HCT116 (cell line): ENCODE data around the gene SEH1L.

Experiments
- ATF3 ChIP-seq: IDR thresholded peaks from 2 replicates; pipeline ENCODE4 v1.6.1; 2012
- CTCF ChIP-seq, 3 experiments: fragments of 200-600 bp in 1 of 3; sonication (generic) in 1 of 3; IDR thresholded peaks in 2 of 3; conservative IDR thresholded peaks in 1 of 3; 2 replicates each; pipeline ENCODE4 v1.5.1; 2012 to 2017; ENCODE audit warnings: low read depth in 2 of 3, low read length in 2 of 3, antibody characterized with exemption in 1 of 3, borderline replicate concordance in 1 of 3, control low read depth in 1 of 3, mild to moderate bottlenecking in 1 of 3, mixed read lengths in 1 of 3, mixed run types in 1 of 3, moderate library complexity in 1 of 3; ENCODE audit not compliant: insufficient read depth in 1 of 3
- ELF1 ChIP-seq: IDR thresholded peaks from 2 replicates; pipeline ENCODE4 v1.6.1; 2012; ENCODE audit warnings: low read depth, borderline replicate concordance
- EZH2 ChIP-seq: fragments of 200-600 bp; sonication (generic); IDR thresholded peaks from 2 replicates; pipeline ENCODE4 v1.6.1; 2017; ENCODE audit warnings: antibody characterized with exemption, mixed run types
- JUND ChIP-seq: IDR thresholded peaks from 2 replicates; pipeline ENCODE4 v1.6.1; 2012
- MAX ChIP-seq: IDR thresholded peaks from 2 replicates; pipeline ENCODE4 v1.6.1; 2012
- POLR2A ChIP-seq: IDR thresholded peaks from 2 replicates; pipeline ENCODE4 v1.7.0; 2011; ENCODE audit warnings: borderline replicate concordance; ENCODE audit not compliant: insufficient read depth, insufficient read length; ENCODE audit errors: extremely low read depth
- POLR2AphosphoS5 ChIP-seq: IDR thresholded peaks from 2 replicates; pipeline ENCODE4 v1.6.1; 2011; ENCODE audit warnings: mild to moderate bottlenecking, low read depth, low read length, moderate library complexity
- RAD21 ChIP-seq: IDR thresholded peaks from 2 replicates; pipeline ENCODE4 v1.6.1; 2012; ENCODE audit warnings: low read depth, mild to moderate bottlenecking
- SP1 ChIP-seq: IDR thresholded peaks from 2 replicates; pipeline ENCODE4 v1.6.1; 2012; ENCODE audit warnings: low read depth
- YY1 ChIP-seq: IDR thresholded peaks from 2 replicates; pipeline ENCODE4 v1.6.1; 2011; ENCODE audit warnings: low read length, low read depth, moderate library complexity, mild to moderate bottlenecking; ENCODE audit not compliant: insufficient replicate concordance; ENCODE audit errors: extremely low read depth
- ZBTB33 ChIP-seq: IDR thresholded peaks from 2 replicates; pipeline ENCODE4 v1.6.1; 2011; ENCODE audit warnings: mild to moderate bottlenecking, low read length, moderate library complexity; ENCODE audit not compliant: insufficient replicate concordance; ENCODE audit errors: extremely low read depth
- ZNF274 ChIP-seq: fragments of 200-500 bp; sonication (Bioruptor generic); IDR thresholded peaks from 2 replicates; pipeline ENCODE4 v1.6.1; 2014; ENCODE audit warnings: mild to moderate bottlenecking, low read depth, low read length, inconsistent platforms

- TF ChIP-seq ATF3: no peak
- TF ChIP-seq EZH2: no peak
- TF ChIP-seq SP1: no peak
- no peak for TF ChIP-seq CTCF (IDR thresholded peaks at IDR 0.05 in 2 of 3, conservative IDR thresholded peaks at IDR 0.05 in 1 of 3; ENCODE audit: borderline replicate concordance in 1 of 3, insufficient read depth in 1 of 3, low read depth in 2 of 3, low read length in 2 of 3)
- no peak for TF ChIP-seq RAD21
- TF ChIP-seq POLR2AphosphoS5: no peak
- TF ChIP-seq POLR2A: no peak
- TF ChIP-seq YY1: no peak
- no peak for TF ChIP-seq ZBTB33
- TF ChIP-seq ELF1: no peak
- no peak for TF ChIP-seq ZNF274
- no peak for TF ChIP-seq MAX
- TF ChIP-seq JUND: no peak
These were observed 47.6 kb downstream of the SEH1L start for GRCh38 chr18:12995424-12995823.
